ENCODE data around the gene PTX3.

Gene PTX3

GRCh38 chr3:157464321-157464720, 27.7 kb downstream of the PTX3 start:
- no peak overlapping the region for H3K4me3 ChIP-seq (ENCODE audit: control insufficient read depth, low read depth, low read length)
- DNase-seq (ENCODE audit: low read depth): no peak
- TF ChIP-seq CTCF (IDR thresholded peaks at IDR 0.05; ENCODE audit: control insufficient read depth, insufficient read depth, low read depth, low read length, missing control alignments): no peak

GRCh38 chr3:157465741-157466140, 29.1 kb downstream of the PTX3 start:
- no peak for TF ChIP-seq CTCF (IDR thresholded peaks at IDR 0.05; ENCODE audit: control insufficient read depth, insufficient read depth, low read depth, low read length, missing control alignments)
- H3K4me3 ChIP-seq (ENCODE audit: control insufficient read depth, low read depth, low read length): no peak overlapping the region
- no peak for DNase-seq (ENCODE audit: low read depth)

GRCh38 chr3:157467200-157467599, 30.6 kb downstream of the PTX3 start:
- TF ChIP-seq CTCF (IDR thresholded peaks at IDR 0.05; ENCODE audit: control insufficient read depth, insufficient read depth, low read depth, low read length, missing control alignments): no peak
- DNase-seq (ENCODE audit: low read depth): no peak
- no peak overlapping the region for H3K4me3 ChIP-seq (ENCODE audit: control insufficient read depth, low read depth, low read length)

GRCh38 chr3:157469561-157470294, 33.1 kb downstream of the PTX3 start:
- no peak for DNase-seq (ENCODE audit: low read depth)
- H3K4me3 ChIP-seq (ENCODE audit: control insufficient read depth, low read depth, low read length): no peak overlapping the region
- no peak for TF ChIP-seq CTCF (IDR thresholded peaks at IDR 0.05; ENCODE audit: control insufficient read depth, insufficient read depth, low read depth, low read length, missing control alignments)

DNA sequence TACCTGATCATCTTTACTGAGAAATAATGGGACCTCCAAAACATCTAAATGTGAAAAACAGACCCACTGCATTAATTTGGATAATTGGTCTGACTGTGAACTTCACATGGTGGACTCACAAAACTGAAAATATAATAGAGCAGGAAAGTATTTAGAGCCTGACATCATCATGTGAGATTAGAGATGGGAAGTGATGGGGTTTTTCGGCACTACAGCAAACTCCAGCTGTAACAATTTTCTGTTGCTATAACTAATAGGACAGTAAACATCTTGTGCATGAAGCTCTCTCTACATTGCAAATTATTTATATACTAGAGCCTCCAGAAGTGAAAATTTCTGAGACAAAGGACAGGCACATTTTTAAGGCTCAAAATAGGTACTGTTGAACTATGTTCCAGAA, 34.4 kb downstream of the PTX3 start:
- H3K4me3 ChIP-seq (ENCODE audit: control insufficient read depth, low read depth, low read length): no peak overlapping the region
- no peak for TF ChIP-seq CTCF (IDR thresholded peaks at IDR 0.05; ENCODE audit: control insufficient read depth, insufficient read depth, low read depth, low read length, missing control alignments)
- no peak for DNase-seq (ENCODE audit: low read depth)

- no peak for TF ChIP-seq CTCF (IDR thresholded peaks at IDR 0.05; ENCODE audit: control insufficient read depth, insufficient read depth, low read depth, low read length, missing control alignments)
- no peak overlapping the region for H3K4me3 ChIP-seq (ENCODE audit: control insufficient read depth, low read depth, low read length)
- no peak for DNase-seq (ENCODE audit: low read depth)
Measured at GRCh38 chr3:157472648-157473047, 36.0 kb downstream of the PTX3 start.

Data from AG09309 (cell line).